GM19463 (cell line): ENCODE measurements around the gene TAS2R41.

ENCODE experiments used
- ATAC-seq: cut with Tn5 transposase; IDR thresholded peaks from one replicate; pipeline ENCODE4 v1.9.1; 2021; ENCODE audit warnings: mild to moderate bottlenecking, moderate library complexity; ENCODE audit not compliant: unreplicated experiment

Gene TAS2R41

GRCh38 chr7:143477501-143478150 lies at the start of gene TAS2R41:
Gene TAS2R41, plus strand, starts transcription at chr7:143477873. Its CDS starts 0 bp downstream, at chr7:143477873.
- no peak for ATAC-seq

GRCh38 chr7:143429770-143430698 lies 47.6 kb upstream of the TAS2R41 start:
- no peak for ATAC-seq

GRCh38 chr7:143431109-143431508 lies 46.6 kb upstream of the TAS2R41 start:
- ATAC-seq: no peak

- ATAC-seq: no peak
These were observed 43.9 kb upstream of the TAS2R41 start for GRCh38 chr7:143433759-143434158.

GRCh38 chr7:143434660-143435059 lies 43.0 kb upstream of the TAS2R41 start:
- ATAC-seq: no peak

- no peak for ATAC-seq
These were observed 42.4 kb upstream of the TAS2R41 start for GRCh38 chr7:143435266-143435665.

GRCh38 chr7:143436325-143436946 lies 41.2 kb upstream of the TAS2R41 start:
- peak; percentile 75 for ATAC-seq

- peak; percentile 51 for ATAC-seq
These were observed 40.1 kb upstream of the TAS2R41 start for GRCh38 chr7:143437578-143437977.

GRCh38 chr7:143439866-143440265 lies 37.8 kb upstream of the TAS2R41 start:
- no peak for ATAC-seq

- no peak for ATAC-seq
These were observed 34.5 kb upstream of the TAS2R41 start, which contains the start of gene TAS2R60 for GRCh38 chr7:143443153-143443552. Gene TAS2R60, plus strand, starts transcription at chr7:143443453. Its CDS starts 0 bp downstream, at chr7:143443453.

- ATAC-seq: no peak
These were observed 33.5 kb upstream of the TAS2R41 start for GRCh38 chr7:143444063-143444782.

GRCh38 chr7:143444785-143445184 lies 32.9 kb upstream of the TAS2R41 start:
- no peak for ATAC-seq

GRCh38 chr7:143447466-143447865 lies 30.2 kb upstream of the TAS2R41 start:
- no peak for ATAC-seq

- ATAC-seq: no peak
These were observed 29.2 kb upstream of the TAS2R41 start for GRCh38 chr7:143448429-143448828.

GRCh38 chr7:143449793-143450192 lies 27.9 kb upstream of the TAS2R41 start:
- ATAC-seq: no peak

- no peak for ATAC-seq
These were observed 26.6 kb upstream of the TAS2R41 start for GRCh38 chr7:143451122-143451521.

- ATAC-seq: no peak
These were observed 25.9 kb upstream of the TAS2R41 start for GRCh38 chr7:143451746-143452145.

- no peak for ATAC-seq
These were observed 25.2 kb upstream of the TAS2R41 start for GRCh38 chr7:143452495-143452894.

GRCh38 chr7:143454091-143454680 lies 23.5 kb upstream of the TAS2R41 start:
- no peak for ATAC-seq

- no peak for ATAC-seq
These were observed 22.2 kb upstream of the TAS2R41 start for GRCh38 chr7:143455491-143455890.
